ENCODE results near the gene IPO13.

DNA sequence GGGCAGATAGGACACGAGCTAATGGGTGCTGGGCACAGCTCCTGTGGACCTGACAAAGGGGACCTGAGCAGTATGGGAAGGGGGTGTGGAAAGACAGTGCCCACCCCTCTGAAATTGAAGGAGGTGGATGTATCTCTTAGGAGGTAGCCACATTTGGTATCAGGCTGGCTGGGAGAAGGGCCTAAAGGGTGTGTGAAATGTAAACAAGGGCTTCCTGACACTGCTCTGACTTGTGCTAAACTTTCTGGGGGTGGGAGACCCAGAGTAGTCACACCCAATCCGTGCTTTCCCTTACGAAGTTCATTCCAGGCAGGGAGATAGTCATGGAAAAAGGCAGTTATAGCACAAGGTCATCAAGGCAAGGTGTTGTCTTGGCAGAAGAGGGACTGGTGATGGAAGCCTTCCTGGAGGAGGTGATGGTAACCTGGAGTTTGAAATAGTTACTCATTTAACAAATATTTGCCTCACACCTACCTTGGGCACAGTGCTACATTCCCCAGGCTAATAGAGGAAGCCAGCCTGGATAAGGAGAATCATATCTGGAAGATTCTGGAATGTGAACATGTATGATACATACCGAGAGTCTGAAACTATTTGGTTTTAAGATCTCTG is 39.3 kb downstream of the IPO13 start:
- TF ChIP-seq, protein P1, sequence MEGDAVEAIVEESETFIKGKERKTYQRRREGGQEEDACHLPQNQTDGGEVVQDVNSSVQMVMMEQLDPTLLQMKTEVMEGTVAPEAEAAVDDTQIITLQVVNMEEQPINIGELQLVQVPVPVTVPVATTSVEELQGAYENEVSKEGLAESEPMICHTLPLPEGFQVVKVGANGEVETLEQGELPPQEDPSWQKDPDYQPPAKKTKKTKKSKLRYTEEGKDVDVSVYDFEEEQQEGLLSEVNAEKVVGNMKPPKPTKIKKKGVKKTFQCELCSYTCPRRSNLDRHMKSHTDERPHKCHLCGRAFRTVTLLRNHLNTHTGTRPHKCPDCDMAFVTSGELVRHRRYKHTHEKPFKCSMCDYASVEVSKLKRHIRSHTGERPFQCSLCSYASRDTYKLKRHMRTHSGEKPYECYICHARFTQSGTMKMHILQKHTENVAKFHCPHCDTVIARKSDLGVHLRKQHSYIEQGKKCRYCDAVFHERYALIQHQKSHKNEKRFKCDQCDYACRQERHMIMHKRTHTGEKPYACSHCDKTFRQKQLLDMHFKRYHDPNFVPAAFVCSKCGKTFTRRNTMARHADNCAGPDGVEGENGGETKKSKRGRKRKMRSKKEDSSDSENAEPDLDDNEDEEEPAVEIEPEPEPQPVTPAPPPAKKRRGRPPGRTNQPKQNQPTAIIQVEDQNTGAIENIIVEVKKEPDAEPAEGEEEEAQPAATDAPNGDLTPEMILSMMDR (IDR thresholded peaks at IDR 0.05 in 8 of 11, conservative IDR thresholded peaks at IDR 0.05 in 3 of 11): no peak
- no peak for TF ChIP-seq POLR2A (IDR thresholded peaks at IDR 0.05)

Measured in spleen (tissue), 7 donors.